Muscle layer of duodenum (tissue), 2 donors: ENCODE measurements around the gene NDFIP2.
"Not testable (repeated sequence)": the region's sequence is repeated elsewhere in the genome, so short reads cannot be mapped to it uniquely, and the experiment has no call there.

Experiments used
- H3K27ac ChIP-seq: one replicate; pipeline ENCODE4 v1.7.0; 2013; ENCODE audit warnings: mild to moderate bottlenecking, low read length
- H3K27me3 ChIP-seq: one replicate; pipeline ENCODE4 v1.7.0; 2013; ENCODE audit warnings: low read depth, mild to moderate bottlenecking, control low read depth, low read length
- H3K36me3 ChIP-seq, 2 donors: one replicate each; pipeline ENCODE4 v1.7.0; 2013; ENCODE audit warnings: low read length in 2 of 2, control low read depth in 1 of 2, mild to moderate bottlenecking in 1 of 2; ENCODE audit not compliant: insufficient read depth in 2 of 2, control insufficient read depth in 1 of 2
- H3K4me1 ChIP-seq, 2 donors: one replicate each; pipeline ENCODE4 v1.7.0; 2013; ENCODE audit warnings: low read length in 2 of 2, mild to moderate bottlenecking in 2 of 2, control low read depth in 1 of 2, moderate library complexity in 1 of 2; ENCODE audit not compliant: insufficient read depth in 2 of 2, control insufficient read depth in 1 of 2
- H3K4me3 ChIP-seq, 2 donors: one replicate each; pipeline ENCODE4 v1.7.0; 2013; ENCODE audit warnings: low read length in 2 of 2, low read depth in 1 of 2, mild to moderate bottlenecking in 1 of 2
- H3K9me3 ChIP-seq, 2 donors: one replicate each; pipeline ENCODE4 v1.7.0; 2013; ENCODE audit warnings: low read length in 2 of 2, control low read depth in 1 of 2, mild to moderate bottlenecking in 1 of 2; ENCODE audit not compliant: control insufficient read depth in 1 of 2
- donor health status: healthy.

Gene NDFIP2

GRCh38 chr13:79573892-79574291 lies 92.9 kb downstream of the NDFIP2 start:
- H3K36me3 ChIP-seq, H3K27me3 ChIP-seq, H3K4me3 ChIP-seq, H3K9me3 ChIP-seq, H3K4me1 ChIP-seq, H3K27ac ChIP-seq: not testable (repeated sequence)

GRCh38 chr13:79581870-79582315 lies 100.9 kb downstream of the NDFIP2 start:
- Histone ChIP-seq H3K27ac (no peak overlapping the region), H3K27me3 (no peaks in the 10 kb centered on the region), H3K9me3 (peaks cover 0 to 5% of the 10 kb centered on the region in 2 donors), H3K4me1 (no peaks in the 10 kb centered on the region), H3K36me3 (no peaks in the 10 kb centered on the region), H3K4me3 (no peak overlapping the region)

GRCh38 chr13:79582896-79583295 lies 101.9 kb downstream of the NDFIP2 start:
- no peak overlapping the region for H3K4me3 ChIP-seq
- H3K36me3 ChIP-seq, result no peaks in the 10 kb centered on the region
- peaks cover 0 to 5% of the 10 kb centered on the region in 2 donors for H3K9me3 ChIP-seq
- no peak overlapping the region for H3K27ac ChIP-seq
- H3K4me1 ChIP-seq, result no peaks in the 10 kb centered on the region
- H3K27me3 ChIP-seq, result no peaks in the 10 kb centered on the region

DNA sequence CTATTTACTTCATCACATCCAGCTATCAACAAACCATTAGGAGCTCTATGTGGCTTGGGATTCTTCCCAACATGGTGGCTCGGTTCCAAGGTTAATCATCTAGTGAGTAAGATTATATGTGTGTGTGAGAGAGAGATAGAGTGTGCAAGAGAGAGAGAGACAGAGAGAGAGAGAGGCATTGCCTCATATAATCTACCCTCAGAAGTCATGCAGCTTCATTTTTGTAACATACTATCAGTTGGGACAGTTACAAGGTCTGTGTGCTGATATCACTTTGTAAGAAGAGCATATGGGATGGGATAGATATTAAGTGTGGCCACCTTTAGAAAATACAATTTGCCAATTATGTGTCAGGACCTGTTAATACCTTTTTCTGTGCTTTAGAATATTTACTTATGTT lies 104.1 kb downstream of the NDFIP2 start:
- Histone ChIP-seq H3K36me3 (no peaks in the 10 kb centered on the region), H3K4me1 (no peaks in the 10 kb centered on the region), H3K4me3 (no peak overlapping the region), H3K27ac (no peak overlapping the region), H3K27me3 (no peaks in the 10 kb centered on the region), H3K9me3 (peaks cover 0 to 5% of the 10 kb centered on the region in 2 donors)

DNA sequence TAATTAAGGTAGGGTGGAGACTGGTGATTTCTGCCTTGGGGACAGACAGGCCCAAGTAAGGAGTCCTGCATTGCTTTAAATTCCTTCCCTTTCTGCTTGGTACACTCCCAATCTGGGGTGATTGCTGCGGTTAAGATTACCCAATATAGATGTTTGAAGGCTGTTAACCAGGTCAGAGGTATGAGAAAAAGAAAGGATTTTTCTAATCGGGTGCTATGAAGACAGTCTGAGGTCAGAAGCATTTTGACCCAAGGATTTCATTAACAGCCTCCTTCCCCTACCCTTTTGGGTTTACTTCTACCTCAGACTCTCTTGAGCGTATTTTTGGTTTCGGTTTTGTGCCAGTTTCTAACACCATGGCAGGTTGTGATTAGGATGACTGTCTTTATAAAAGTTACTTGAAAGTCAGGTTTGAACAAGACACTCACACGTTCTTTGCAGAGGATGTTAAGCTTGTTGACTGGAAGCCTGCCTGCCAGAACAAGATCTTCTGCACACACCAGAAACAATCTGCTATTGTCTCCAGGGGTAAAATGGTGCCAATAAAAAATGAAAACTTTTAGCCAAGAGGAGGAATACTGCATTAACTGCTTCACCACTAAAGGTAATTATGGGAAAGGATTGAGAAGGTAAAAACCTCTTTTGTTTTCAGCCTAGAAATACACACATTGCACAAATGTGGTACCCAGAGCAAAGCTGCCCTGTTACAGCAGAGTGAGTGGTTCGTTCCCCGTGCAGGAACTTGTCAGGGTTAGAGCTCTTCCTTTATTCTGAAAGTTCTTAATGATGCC lies 108.8 kb downstream of the NDFIP2 start:
- Histone ChIP-seq H3K4me3 (no peak overlapping the region), H3K27me3 (no peaks in the 10 kb centered on the region), H3K27ac (no peak overlapping the region), H3K36me3 (no peaks in the 10 kb centered on the region), H3K9me3 (peaks cover 0 to 1% of the 10 kb centered on the region in 2 donors), H3K4me1 (no peaks in the 10 kb centered on the region)

- Histone ChIP-seq H3K4me3 (no peak overlapping the region), H3K4me1 (no peaks in the 10 kb centered on the region), H3K27ac (no peak overlapping the region), H3K36me3 (no peaks in the 10 kb centered on the region), H3K9me3 (no peaks in the 10 kb centered on the region), H3K27me3 (no peaks in the 10 kb centered on the region)
These were observed 109.4 kb downstream of the NDFIP2 start for GRCh38 chr13:79590394-79590676.

GRCh38 chr13:79591493-79591892 lies 110.5 kb downstream of the NDFIP2 start:
- Histone ChIP-seq H3K4me1 (no peaks in the 10 kb centered on the region), H3K36me3 (no peaks in the 10 kb centered on the region), H3K9me3 (no peaks in the 10 kb centered on the region), H3K27me3 (no peaks in the 10 kb centered on the region), H3K27ac (no peak overlapping the region), H3K4me3 (no peak overlapping the region)

- H3K36me3 ChIP-seq, result no peaks in the 10 kb centered on the region
- H3K27me3 ChIP-seq, result no peaks in the 10 kb centered on the region
- H3K4me1 ChIP-seq, result no peaks in the 10 kb centered on the region
- H3K27ac ChIP-seq, result no peak overlapping the region
- H3K4me3 ChIP-seq, result no peak overlapping the region
- no peaks in the 10 kb centered on the region for H3K9me3 ChIP-seq
These were observed 112.2 kb downstream of the NDFIP2 start for GRCh38 chr13:79593121-79593520.

- no peak overlapping the region for H3K4me3 ChIP-seq
- H3K9me3 ChIP-seq, result no peaks in the 10 kb centered on the region
- no peaks in the 10 kb centered on the region for H3K36me3 ChIP-seq
- H3K27ac ChIP-seq, result no peak overlapping the region
- no peaks in the 10 kb centered on the region for H3K4me1 ChIP-seq
- no peaks in the 10 kb centered on the region for H3K27me3 ChIP-seq
These were observed 112.8 kb downstream of the NDFIP2 start for GRCh38 chr13:79593641-79594275.

GRCh38 chr13:79600146-79600545 lies 119.2 kb downstream of the NDFIP2 start:
- H3K27ac ChIP-seq, result not testable (repeated sequence)

DNA sequence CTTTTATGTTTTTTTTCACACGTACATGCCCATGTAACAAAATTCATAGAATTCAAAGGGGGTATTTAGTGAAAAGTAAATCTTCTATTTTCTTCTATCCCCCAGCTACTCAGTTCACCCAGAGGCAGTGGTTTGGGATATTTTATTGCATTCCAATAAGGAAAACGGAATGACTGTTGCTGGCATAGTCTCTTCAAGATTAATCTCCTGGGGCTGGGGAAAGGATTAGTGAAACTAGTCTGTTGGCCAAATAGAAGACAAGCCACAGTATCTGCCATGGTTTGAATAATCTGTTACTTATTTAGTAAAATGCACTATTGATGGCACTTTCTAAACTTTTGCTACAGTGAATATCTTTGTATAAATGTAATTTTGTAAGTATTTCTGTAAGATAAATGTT lies 122.0 kb downstream of the NDFIP2 start:
- H3K9me3 ChIP-seq, result peaks cover 0 to 4% of the 10 kb centered on the region in 2 donors
- no peak overlapping the region for H3K4me3 ChIP-seq
- H3K27me3 ChIP-seq, result no peaks in the 10 kb centered on the region
- no peak overlapping the region for H3K27ac ChIP-seq
- H3K36me3 ChIP-seq, result no peaks in the 10 kb centered on the region
- H3K4me1 ChIP-seq, result no peaks in the 10 kb centered on the region

More at GRCh38 chr13:79600146-79600545, 119.2 kb downstream of the NDFIP2 start:
- H3K36me3 ChIP-seq, H3K9me3 ChIP-seq, H3K27me3 ChIP-seq, H3K4me3 ChIP-seq, H3K4me1 ChIP-seq: not testable (repeated sequence)

GRCh38 chr13:79604752-79605151 lies 123.8 kb downstream of the NDFIP2 start:
- Histone ChIP-seq H3K27me3 (no peaks in the 10 kb centered on the region), H3K36me3 (no peaks in the 10 kb centered on the region), H3K4me1 (no peaks in the 10 kb centered on the region), H3K4me3 (no peak overlapping the region), H3K9me3 (peaks cover 0 to 4% of the 10 kb centered on the region in 2 donors), H3K27ac (no peak overlapping the region)
